Measurements from ENCODE around the gene MATN1.

Gene MATN1

DNA sequence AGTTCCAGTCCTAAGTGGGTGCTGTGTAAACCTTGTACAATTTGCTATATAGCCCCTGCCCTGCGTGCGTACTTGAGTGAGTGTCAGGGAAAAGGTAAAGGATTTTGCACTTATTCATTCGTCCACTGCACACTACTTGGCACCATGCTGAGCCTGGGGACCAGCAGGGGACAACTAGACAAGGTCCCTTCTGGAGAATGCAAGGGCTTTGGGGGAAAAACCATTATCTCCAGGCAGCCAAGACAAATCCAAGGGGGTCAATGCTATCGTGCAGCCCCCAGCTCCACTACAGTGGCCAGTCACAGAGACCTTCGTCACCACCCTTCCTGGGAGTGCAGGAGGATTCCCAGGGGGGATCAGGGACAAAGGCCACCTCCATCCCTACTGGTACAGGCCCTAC is 39.7 kb downstream of the MATN1 start:
- Histone ChIP-seq H3K27me3 (ENCODE audit: control insufficient read depth, insufficient read depth, low read length) (peaks cover 27% of the 10 kb centered on the region), H3K36me3 (ENCODE audit: control insufficient read depth, insufficient read depth, low read length) (no peaks in the 10 kb centered on the region), H3K9me3 (ENCODE audit: control insufficient read depth, insufficient read depth, low read depth, low read length) (peaks cover 20% of the 10 kb centered on the region), H3K9ac (ENCODE audit: low read length) (no peak overlapping the region), H3K4me1 (ENCODE audit: control insufficient read depth, insufficient read depth, low read length) (peaks cover 11% of the 10 kb centered on the region), H3K4me3 (ENCODE audit: low read depth, low read length) (no peak overlapping the region), H3K27ac (ENCODE audit: low read depth, low read length) (no peak overlapping the region)

DNA sequence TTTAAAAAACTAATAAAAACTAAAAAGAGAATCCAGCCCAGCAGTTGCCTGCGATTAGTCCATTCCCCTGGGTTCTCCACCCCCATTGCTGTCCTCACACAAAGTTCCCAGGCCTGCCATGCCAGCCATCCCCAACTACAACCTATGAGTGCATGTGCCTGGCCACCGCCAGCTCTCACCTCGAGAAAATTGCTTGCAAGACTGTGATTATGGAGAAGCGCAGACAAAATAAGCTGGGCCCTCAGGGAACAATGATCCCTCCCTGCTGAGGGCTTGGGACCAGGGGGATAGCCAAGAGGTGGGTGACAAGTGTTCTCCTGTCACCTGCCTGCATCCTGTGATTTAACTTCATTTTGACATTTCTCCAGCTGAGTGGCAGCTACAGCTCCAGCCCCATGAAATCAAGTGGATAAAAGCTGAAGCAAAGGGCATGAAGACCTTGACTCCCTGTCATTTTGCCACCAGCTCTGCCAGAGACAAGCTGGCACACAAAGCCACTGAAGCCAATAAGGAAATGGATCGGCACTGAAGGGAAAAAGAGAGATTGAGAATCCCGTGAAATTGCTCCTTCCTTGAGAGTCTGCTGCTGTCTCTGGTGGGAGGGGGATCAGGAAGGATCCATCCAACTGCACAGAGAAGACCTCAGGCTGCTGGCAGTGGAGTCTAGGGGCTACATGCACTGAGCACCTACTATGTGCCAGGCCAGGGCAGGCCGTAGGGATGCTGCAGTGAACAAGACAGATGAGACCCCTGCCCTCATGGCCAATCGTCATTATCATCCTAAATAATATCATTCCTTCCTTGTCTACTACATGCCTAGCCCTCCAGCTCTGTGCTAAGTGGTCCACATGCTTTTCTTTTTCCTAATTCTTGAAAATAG is 40.7 kb downstream of the MATN1 start:
- Histone ChIP-seq H3K9me3 (ENCODE audit: control insufficient read depth, insufficient read depth, low read depth, low read length) (peaks cover 20% of the 10 kb centered on the region), H3K27ac (ENCODE audit: low read depth, low read length) (no peak overlapping the region)

DNA sequence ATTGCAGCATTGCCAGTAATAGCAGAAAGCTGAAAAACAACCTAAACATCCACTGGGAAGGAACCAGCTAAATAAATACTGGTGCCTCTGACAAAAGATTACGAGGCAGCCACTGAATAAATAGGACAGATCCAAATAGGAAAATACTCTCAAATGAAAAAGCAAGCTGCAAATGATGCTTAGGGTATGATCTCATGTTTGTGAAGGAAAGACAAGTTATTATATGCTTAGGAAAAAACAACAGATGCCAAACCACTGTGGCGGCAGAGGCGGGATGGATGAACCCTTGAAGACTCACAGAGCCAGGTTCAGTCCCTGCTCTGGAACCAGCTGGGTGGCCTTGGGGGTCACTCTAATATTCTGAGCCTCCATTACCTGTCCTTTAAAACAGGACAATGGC is 41.6 kb downstream of the MATN1 start:
- H3K9me3 ChIP-seq (ENCODE audit: control insufficient read depth, insufficient read depth, low read depth, low read length), result peaks cover 20% of the 10 kb centered on the region
- no peaks in the 10 kb centered on the region for H3K36me3 ChIP-seq (ENCODE audit: control insufficient read depth, insufficient read depth, low read length)
- peaks cover 11% of the 10 kb centered on the region for H3K4me1 ChIP-seq (ENCODE audit: control insufficient read depth, insufficient read depth, low read length)
- peaks cover 27% of the 10 kb centered on the region for H3K27me3 ChIP-seq (ENCODE audit: control insufficient read depth, insufficient read depth, low read length)
- no peak overlapping the region for H3K4me3 ChIP-seq (ENCODE audit: low read depth, low read length)
- no peak overlapping the region for H3K27ac ChIP-seq (ENCODE audit: low read depth, low read length)
- H3K9ac ChIP-seq (ENCODE audit: low read length), result no peak overlapping the region

More for the DNA sequence above, 40.7 kb downstream of the MATN1 start:
- H3K4me1 ChIP-seq (ENCODE audit: control insufficient read depth, insufficient read depth, low read length), result peaks cover 11% of the 10 kb centered on the region
- H3K9ac ChIP-seq (ENCODE audit: low read length), result no peak overlapping the region
- H3K27me3 ChIP-seq (ENCODE audit: control insufficient read depth, insufficient read depth, low read length), result peaks cover 27% of the 10 kb centered on the region
- no peak overlapping the region for H3K4me3 ChIP-seq (ENCODE audit: low read depth, low read length)
- H3K36me3 ChIP-seq (ENCODE audit: control insufficient read depth, insufficient read depth, low read length), result no peaks in the 10 kb centered on the region

DNA sequence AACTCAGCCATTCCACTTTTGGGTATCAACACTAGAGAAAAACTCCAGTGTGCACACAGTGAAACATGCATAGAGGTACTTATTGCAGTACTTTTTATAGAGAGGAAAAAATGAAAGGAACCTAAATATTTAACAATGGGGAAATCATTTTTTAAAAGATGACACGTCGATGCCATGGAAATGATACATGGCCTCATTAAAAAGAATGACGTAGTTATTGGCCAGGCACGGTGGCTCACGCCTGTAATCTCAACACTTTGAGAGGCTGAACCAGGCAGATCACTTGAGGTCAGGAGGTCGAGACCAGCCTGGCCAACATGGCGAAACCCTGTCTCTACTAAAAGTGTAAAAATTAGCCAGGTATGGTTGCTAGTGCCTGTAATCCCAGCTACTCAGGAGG is 42.5 kb downstream of the MATN1 start:
- H3K27me3 ChIP-seq (ENCODE audit: control insufficient read depth, insufficient read depth, low read length), result peaks cover 21% of the 10 kb centered on the region

DNA sequence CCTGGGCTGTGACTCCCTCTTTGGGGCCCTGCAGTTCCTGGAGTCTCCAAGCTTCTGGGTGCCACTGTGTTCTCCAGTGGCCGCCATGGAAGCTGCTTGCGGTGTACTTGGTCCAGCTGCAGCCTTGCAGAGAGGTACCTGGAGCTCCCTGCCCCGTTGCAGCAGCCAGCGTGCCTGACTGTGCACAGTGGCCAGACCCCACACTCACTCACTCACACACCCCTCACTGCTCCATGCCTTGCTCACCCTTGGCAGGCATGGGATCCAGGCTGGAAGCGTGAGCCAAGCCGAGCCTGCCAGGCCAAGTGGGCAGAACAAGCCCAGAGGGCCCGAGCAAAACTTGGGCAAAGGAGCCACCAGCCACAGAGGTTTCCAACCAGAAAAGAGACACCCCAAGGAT is 43.0 kb downstream of the MATN1 start:
- Histone ChIP-seq H3K4me3 (ENCODE audit: low read depth, low read length) (no peak overlapping the region), H3K27me3 (ENCODE audit: control insufficient read depth, insufficient read depth, low read length) (peaks cover 21% of the 10 kb centered on the region), H3K4me1 (ENCODE audit: control insufficient read depth, insufficient read depth, low read length) (no peaks in the 10 kb centered on the region), H3K27ac (ENCODE audit: low read depth, low read length) (no peak overlapping the region), H3K9ac (ENCODE audit: low read length) (no peak overlapping the region), H3K9me3 (ENCODE audit: control insufficient read depth, insufficient read depth, low read depth, low read length) (peaks cover 24% of the 10 kb centered on the region), H3K36me3 (ENCODE audit: control insufficient read depth, insufficient read depth, low read length) (no peaks in the 10 kb centered on the region)

More for the DNA sequence above, 42.5 kb downstream of the MATN1 start:
- peaks cover 3% of the 10 kb centered on the region for H3K4me1 ChIP-seq (ENCODE audit: control insufficient read depth, insufficient read depth, low read length)
- H3K36me3 ChIP-seq (ENCODE audit: control insufficient read depth, insufficient read depth, low read length), result no peaks in the 10 kb centered on the region
- H3K4me3 ChIP-seq (ENCODE audit: low read depth, low read length), result no peak overlapping the region
- H3K9me3 ChIP-seq (ENCODE audit: control insufficient read depth, insufficient read depth, low read depth, low read length), result peaks cover 22% of the 10 kb centered on the region
- H3K9ac ChIP-seq (ENCODE audit: low read length), result no peak overlapping the region
- H3K27ac ChIP-seq (ENCODE audit: low read depth, low read length), result no peak overlapping the region

DNA sequence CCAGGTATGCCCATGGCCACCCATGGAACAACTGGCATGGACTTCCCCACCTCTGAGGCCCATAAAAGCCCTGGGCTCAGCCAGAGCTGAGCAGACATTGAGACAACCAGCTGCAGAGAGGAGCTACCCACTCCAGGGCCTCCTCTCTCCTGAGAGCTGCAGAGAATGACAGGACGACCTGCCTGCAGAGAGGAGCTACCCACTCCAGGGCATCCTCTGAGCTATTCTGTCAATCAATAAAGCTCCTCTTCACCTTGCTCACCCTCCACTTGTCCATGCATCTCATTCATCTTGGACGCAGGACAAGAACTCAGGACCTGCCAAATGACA is 43.4 kb downstream of the MATN1 start:
- peaks cover 24% of the 10 kb centered on the region for H3K9me3 ChIP-seq (ENCODE audit: control insufficient read depth, insufficient read depth, low read depth, low read length)
- H3K4me1 ChIP-seq (ENCODE audit: control insufficient read depth, insufficient read depth, low read length), result no peaks in the 10 kb centered on the region
- H3K36me3 ChIP-seq (ENCODE audit: control insufficient read depth, insufficient read depth, low read length), result no peaks in the 10 kb centered on the region
- H3K4me3 ChIP-seq (ENCODE audit: low read depth, low read length), result no peak overlapping the region
- H3K27ac ChIP-seq (ENCODE audit: low read depth, low read length), result no peak overlapping the region
- peaks cover 21% of the 10 kb centered on the region for H3K27me3 ChIP-seq (ENCODE audit: control insufficient read depth, insufficient read depth, low read length)
- no peak overlapping the region for H3K9ac ChIP-seq (ENCODE audit: low read length)

DNA sequence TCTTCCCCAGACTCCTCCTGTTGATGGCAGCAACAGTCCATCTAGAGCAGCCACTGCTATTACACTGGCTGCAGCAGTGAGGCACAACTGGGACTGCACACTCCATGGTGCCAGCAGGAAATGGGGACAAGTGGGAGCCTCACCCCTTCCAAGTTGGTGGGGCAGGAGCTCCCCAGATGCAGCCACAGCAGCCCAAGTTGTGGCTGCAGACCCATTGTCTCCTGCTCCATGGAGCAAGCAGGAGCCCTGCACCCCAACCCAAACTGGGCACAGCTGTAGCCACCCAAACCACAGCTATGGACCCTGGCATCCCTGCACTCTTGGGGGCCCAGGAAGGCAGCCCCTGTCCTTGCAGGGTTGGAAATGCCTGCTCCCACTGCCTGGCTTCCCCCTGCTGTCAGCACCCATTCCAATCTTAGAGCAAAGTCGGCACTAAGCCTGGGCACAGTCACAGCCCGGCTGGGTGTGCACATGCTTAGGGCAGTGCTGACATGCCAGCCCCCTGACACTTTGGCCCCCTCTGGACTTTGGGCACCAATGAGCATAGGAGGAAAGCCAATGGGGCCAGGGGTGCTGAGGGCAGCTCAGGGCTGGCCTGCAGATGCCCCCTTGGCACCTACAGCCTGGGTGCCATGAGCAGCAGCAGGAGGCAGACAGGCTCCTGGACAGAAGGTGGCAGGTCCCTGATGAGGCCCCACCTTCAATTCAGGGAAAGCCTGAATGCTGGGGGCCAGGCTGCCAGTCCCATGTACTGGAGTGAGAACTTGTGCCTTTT is 44.0 kb downstream of the MATN1 start:
- Histone ChIP-seq H3K4me1 (ENCODE audit: control insufficient read depth, insufficient read depth, low read length) (no peaks in the 10 kb centered on the region), H3K4me3 (ENCODE audit: low read depth, low read length) (no peak overlapping the region), H3K27me3 (ENCODE audit: control insufficient read depth, insufficient read depth, low read length) (peaks cover 16% of the 10 kb centered on the region), H3K9ac (ENCODE audit: low read length) (no peak overlapping the region), H3K9me3 (ENCODE audit: control insufficient read depth, insufficient read depth, low read depth, low read length) (peaks cover 24% of the 10 kb centered on the region), H3K27ac (ENCODE audit: low read depth, low read length) (no peak overlapping the region), H3K36me3 (ENCODE audit: control insufficient read depth, insufficient read depth, low read length) (no peaks in the 10 kb centered on the region)

DNA sequence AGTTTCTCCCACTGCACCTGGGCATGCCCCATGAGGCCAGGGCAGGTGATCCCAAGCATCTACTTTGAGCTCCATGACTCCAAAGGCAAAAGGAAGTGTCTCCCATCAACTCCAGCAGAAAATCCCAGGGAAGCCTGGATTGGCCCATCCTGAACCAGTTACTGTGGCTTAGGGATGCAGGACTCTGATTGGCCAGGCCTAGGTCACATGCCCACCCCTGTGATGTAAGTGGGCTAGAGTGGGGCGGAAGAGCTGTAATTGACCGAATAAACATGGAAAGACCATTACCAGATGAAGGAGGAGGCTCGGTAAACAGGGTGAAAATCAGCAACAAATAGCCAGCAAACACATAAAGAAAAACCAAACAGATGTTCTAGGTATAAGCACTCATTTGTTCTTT is 45.2 kb downstream of the MATN1 start:
- Histone ChIP-seq H3K9me3 (ENCODE audit: control insufficient read depth, insufficient read depth, low read depth, low read length) (peaks cover 24% of the 10 kb centered on the region), H3K4me1 (ENCODE audit: control insufficient read depth, insufficient read depth, low read length) (no peaks in the 10 kb centered on the region), H3K9ac (ENCODE audit: low read length) (no peak overlapping the region), H3K36me3 (ENCODE audit: control insufficient read depth, insufficient read depth, low read length) (no peaks in the 10 kb centered on the region), H3K27me3 (ENCODE audit: control insufficient read depth, insufficient read depth, low read length) (peaks cover 4% of the 10 kb centered on the region; the same call in 1 of the 2 replicates), H3K27ac (ENCODE audit: low read depth, low read length) (no peak overlapping the region), H3K4me3 (ENCODE audit: low read depth, low read length) (no peak overlapping the region)

DNA sequence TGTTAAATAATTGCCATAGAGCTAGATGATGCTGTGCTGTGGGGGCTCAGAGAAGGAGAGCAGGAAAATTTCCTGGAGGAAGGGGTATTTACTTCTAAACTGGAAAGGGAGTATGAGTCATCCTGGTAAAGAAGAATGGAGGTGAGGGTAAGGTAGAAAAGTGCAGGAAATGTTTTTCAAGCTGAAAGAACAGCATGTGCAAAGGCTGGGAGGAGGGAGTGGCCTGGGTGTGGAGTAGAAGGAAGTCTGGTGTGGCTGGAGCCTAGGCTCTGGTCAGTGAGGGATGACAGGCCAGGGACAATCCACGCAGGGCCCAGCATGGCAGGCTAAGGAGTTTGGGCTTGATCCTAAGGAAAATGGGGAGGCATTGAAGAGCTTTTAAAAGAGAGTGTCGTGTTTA is 45.9 kb downstream of the MATN1 start:
- no peak overlapping the region for H3K9ac ChIP-seq (ENCODE audit: low read length)
- no peaks in the 10 kb centered on the region; the same call in 1 of the 2 replicates for H3K27me3 ChIP-seq (ENCODE audit: control insufficient read depth, insufficient read depth, low read length)
- H3K4me3 ChIP-seq (ENCODE audit: low read depth, low read length), result no peak overlapping the region
- H3K36me3 ChIP-seq (ENCODE audit: control insufficient read depth, insufficient read depth, low read length), result no peaks in the 10 kb centered on the region
- peaks cover 24% of the 10 kb centered on the region for H3K9me3 ChIP-seq (ENCODE audit: control insufficient read depth, insufficient read depth, low read depth, low read length)
- no peak overlapping the region for H3K27ac ChIP-seq (ENCODE audit: low read depth, low read length)
- H3K4me1 ChIP-seq (ENCODE audit: control insufficient read depth, insufficient read depth, low read length), result no peaks in the 10 kb centered on the region

DNA sequence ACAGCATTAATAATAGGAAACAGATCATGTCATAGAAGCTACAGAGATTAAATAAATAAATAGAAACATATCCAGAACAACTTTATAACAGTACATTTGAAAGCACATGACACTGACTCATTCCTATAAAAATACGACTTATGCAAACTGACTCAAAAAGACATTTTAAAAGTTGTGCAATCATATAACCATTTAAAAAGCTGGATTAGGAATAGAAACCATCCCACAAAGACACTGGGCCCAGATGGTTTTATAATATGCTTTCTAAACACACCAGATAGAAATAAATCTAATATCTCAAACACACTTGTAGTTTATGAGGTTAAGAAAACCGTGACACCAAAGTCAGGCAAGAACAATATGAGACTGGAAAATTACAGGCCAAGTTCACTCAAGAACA is 47.6 kb downstream of the MATN1 start:
- Histone ChIP-seq H3K9me3 (ENCODE audit: control insufficient read depth, insufficient read depth, low read depth, low read length) (peaks cover 24% of the 10 kb centered on the region), H3K9ac (ENCODE audit: low read length) (no peak overlapping the region), H3K36me3 (ENCODE audit: control insufficient read depth, insufficient read depth, low read length) (no peaks in the 10 kb centered on the region), H3K27ac (ENCODE audit: low read depth, low read length) (no peak overlapping the region), H3K4me1 (ENCODE audit: control insufficient read depth, insufficient read depth, low read length) (no peaks in the 10 kb centered on the region), H3K27me3 (ENCODE audit: control insufficient read depth, insufficient read depth, low read length) (no peaks in the 10 kb centered on the region; the same call in 1 of the 2 replicates), H3K4me3 (ENCODE audit: low read depth, low read length) (no peak overlapping the region)

DNA sequence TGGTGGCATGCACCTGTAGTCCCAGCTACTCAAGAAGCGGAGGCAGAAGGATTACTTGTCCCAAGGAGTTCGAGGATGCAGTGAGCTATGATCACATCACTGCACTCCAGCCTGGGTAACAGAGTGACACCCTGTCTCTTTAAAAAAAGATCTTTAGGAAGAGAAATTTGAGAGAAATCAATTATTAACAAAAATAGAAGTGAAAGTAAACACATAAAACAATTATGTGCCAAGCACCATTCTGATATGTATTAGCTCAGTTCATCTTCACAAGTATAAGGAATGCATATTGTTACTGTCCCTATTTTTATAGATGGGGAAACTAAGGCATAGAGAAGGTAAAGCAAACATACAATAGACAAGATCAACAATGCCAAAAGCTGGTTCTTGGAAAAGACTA is 48.1 kb downstream of the MATN1 start:
- Histone ChIP-seq H3K27me3 (ENCODE audit: control insufficient read depth, insufficient read depth, low read length) (no peaks in the 10 kb centered on the region; the same call in 1 of the 2 replicates), H3K27ac (ENCODE audit: low read depth, low read length) (no peak overlapping the region), H3K4me1 (ENCODE audit: control insufficient read depth, insufficient read depth, low read length) (no peaks in the 10 kb centered on the region), H3K9me3 (ENCODE audit: control insufficient read depth, insufficient read depth, low read depth, low read length) (peaks cover 19% of the 10 kb centered on the region), H3K9ac (ENCODE audit: low read length) (no peak overlapping the region), H3K36me3 (ENCODE audit: control insufficient read depth, insufficient read depth, low read length) (no peaks in the 10 kb centered on the region), H3K4me3 (ENCODE audit: low read depth, low read length) (no peak overlapping the region)

Measured in HUES6 (cell line).